Muscle layer of duodenum (tissue), 2 donors: Measurements from ENCODE around the gene OR51T1.
"Not testable (repeated sequence)": the region's sequence is repeated elsewhere in the genome, so short reads cannot be mapped to it uniquely, and the experiment has no call there.

Source experiments
- H3K27ac ChIP-seq: one replicate; pipeline ENCODE4 v1.7.0; 2013; ENCODE audit warnings: mild to moderate bottlenecking, low read length
- H3K27me3 ChIP-seq: one replicate; pipeline ENCODE4 v1.7.0; 2013; ENCODE audit warnings: low read depth, mild to moderate bottlenecking, control low read depth, low read length
- H3K36me3 ChIP-seq, 2 donors: one replicate each; pipeline ENCODE4 v1.7.0; 2013; ENCODE audit warnings: low read length in 2 of 2, control low read depth in 1 of 2, mild to moderate bottlenecking in 1 of 2; ENCODE audit not compliant: insufficient read depth in 2 of 2, control insufficient read depth in 1 of 2
- H3K4me1 ChIP-seq, 2 donors: one replicate each; pipeline ENCODE4 v1.7.0; 2013; ENCODE audit warnings: low read length in 2 of 2, mild to moderate bottlenecking in 2 of 2, control low read depth in 1 of 2, moderate library complexity in 1 of 2; ENCODE audit not compliant: insufficient read depth in 2 of 2, control insufficient read depth in 1 of 2
- H3K4me3 ChIP-seq, 2 donors: one replicate each; pipeline ENCODE4 v1.7.0; 2013; ENCODE audit warnings: low read length in 2 of 2, low read depth in 1 of 2, mild to moderate bottlenecking in 1 of 2
- H3K9me3 ChIP-seq, 2 donors: one replicate each; pipeline ENCODE4 v1.7.0; 2013; ENCODE audit warnings: low read length in 2 of 2, control low read depth in 1 of 2, mild to moderate bottlenecking in 1 of 2; ENCODE audit not compliant: control insufficient read depth in 1 of 2
- donor health status: healthy.

Gene OR51T1, protein sequence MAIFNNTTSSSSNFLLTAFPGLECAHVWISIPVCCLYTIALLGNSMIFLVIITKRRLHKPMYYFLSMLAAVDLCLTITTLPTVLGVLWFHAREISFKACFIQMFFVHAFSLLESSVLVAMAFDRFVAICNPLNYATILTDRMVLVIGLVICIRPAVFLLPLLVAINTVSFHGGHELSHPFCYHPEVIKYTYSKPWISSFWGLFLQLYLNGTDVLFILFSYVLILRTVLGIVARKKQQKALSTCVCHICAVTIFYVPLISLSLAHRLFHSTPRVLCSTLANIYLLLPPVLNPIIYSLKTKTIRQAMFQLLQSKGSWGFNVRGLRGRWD

DNA sequence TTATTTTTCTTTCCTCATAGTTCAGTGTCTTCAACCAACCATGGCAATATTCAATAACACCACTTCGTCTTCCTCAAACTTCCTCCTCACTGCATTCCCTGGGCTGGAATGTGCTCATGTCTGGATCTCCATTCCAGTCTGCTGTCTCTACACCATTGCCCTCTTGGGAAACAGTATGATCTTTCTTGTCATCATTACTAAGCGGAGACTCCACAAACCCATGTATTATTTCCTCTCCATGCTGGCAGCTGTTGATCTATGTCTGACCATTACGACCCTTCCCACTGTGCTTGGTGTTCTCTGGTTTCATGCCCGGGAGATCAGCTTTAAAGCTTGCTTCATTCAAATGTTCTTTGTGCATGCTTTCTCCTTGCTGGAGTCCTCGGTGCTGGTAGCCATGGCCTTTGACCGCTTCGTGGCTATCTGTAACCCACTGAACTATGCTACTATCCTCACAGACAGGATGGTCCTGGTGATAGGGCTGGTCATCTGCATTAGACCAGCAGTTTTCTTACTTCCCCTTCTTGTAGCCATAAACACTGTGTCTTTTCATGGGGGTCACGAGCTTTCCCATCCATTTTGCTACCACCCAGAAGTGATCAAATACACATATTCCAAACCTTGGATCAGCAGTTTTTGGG lies at the start of gene OR51T1:
Gene OR51T1 (plus strand): TSS at position 41 of the 641 bp plus-strand sequence. CDS start 0 bp downstream, at position 41.
- no peaks in the 10 kb centered on the region for H3K27me3 ChIP-seq
- no peak within 1 kb of the TSS for H3K27ac ChIP-seq
- H3K9me3 ChIP-seq = no peaks in the 10 kb centered on the region
- H3K36me3 ChIP-seq = no peaks in the 10 kb centered on the region
- H3K4me1 ChIP-seq = no peaks in the 10 kb centered on the region
- no peak within 1 kb of the TSS for H3K4me3 ChIP-seq

DNA sequence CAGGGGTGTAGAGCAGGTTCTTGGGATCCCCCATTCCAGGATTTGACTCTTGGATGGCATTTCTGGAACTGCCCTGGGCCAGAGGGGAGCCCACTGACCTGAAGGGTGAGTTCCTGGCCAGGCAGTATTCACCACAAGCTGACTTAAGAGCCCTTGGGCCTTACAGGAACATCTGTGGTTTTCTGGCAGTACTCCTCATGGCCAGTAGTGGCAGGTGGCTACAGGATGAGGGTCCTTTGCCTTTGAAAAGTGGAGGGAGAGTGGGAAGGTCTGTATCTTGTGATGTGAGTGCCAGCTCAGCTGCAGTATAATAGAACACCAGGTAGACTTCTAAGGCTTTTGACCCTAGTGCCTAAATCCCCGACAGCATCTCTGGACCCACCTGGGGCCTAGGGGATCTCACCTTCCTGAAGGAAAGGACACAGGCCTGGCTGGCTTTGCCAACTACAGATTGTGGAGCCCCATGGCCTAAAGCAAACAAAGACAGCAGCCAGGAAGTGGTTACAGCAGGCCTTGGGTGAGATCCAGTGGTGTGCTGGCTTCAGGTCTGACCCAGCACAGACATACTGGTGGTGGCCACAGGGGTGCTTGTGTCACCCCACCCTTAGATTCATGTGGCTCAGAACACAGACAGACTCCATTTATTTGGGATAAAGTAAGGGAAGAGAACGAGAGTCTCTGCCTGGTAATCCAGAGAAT lies 41.7 kb upstream of the OR51T1 start:
- Histone ChIP-seq H3K4me1 (no peaks in the 10 kb centered on the region), H3K9me3 (no peaks in the 10 kb centered on the region), H3K27ac (no peak overlapping the region), H3K27me3 (no peaks in the 10 kb centered on the region), H3K36me3 (no peaks in the 10 kb centered on the region), H3K4me3 (no peak overlapping the region)

DNA sequence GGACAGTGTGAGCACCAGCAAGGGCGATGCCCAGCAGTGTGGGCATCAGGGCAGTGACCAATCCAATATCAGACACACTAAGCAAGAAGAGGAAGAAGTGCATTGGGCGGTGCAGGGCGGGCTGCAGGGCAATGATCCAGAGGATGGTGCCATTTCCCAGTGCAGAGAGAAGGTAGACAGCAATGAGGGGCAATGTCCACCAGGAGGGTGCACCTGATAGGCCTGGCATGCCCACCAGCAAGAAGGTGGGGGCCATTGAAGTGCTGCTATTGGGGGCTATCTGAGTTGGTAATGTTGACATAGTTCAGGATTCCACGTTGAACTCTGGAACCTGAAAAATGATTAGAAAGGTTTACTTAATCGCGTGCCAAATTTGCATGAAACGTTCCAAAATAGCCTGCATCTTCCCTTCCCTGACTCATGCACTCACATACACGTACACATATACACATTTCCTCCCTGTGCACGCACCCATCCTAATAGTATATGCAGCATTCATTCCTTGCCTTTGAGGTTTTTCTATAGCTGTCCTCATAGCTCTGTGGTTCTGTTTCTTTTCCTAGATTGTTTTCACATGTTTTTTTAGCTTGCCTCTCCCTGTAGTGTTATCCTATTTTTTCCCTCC lies 32.7 kb upstream of the OR51T1 start, which contains the start of gene OR51S1:
Gene OR51S1 (minus strand): TSS at position 301 of the 625 bp plus-strand sequence. CDS start 0 bp downstream, at position 301.
- H3K4me3 ChIP-seq = no peak within 1 kb of the TSS
- no peaks in the 10 kb centered on the region for H3K9me3 ChIP-seq
- H3K27me3 ChIP-seq = no peaks in the 10 kb centered on the region
- no peaks in the 10 kb centered on the region for H3K36me3 ChIP-seq
- H3K4me1 ChIP-seq = no peaks in the 10 kb centered on the region
- no peak within 1 kb of the TSS for H3K27ac ChIP-seq

DNA sequence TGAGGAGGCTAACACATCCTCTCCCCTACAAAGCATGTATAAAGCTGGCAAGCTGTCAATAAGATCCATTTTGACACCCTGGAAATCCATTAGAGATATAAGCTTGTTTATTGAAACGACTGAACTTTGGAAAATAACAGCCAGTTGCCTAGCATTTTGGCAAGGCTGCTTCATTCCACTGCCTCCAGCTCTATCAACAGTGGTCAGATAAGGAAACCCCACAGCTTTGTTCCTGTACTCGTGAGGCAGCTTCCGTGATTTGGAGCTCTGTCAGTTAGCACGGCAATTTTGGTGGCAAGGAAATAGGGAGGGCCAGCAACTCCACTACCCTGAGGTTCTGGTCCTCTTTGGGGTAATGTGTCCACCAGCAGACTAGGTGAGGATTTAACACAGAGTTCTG lies 30.7 kb upstream of the OR51T1 start:
- Histone ChIP-seq H3K9me3 (no peaks in the 10 kb centered on the region), H3K27me3 (no peaks in the 10 kb centered on the region), H3K27ac (no peak overlapping the region), H3K4me3 (no peak overlapping the region), H3K4me1 (no peaks in the 10 kb centered on the region), H3K36me3 (no peaks in the 10 kb centered on the region)

- not testable (repeated sequence) for H3K36me3 ChIP-seq, H3K27me3 ChIP-seq, H3K9me3 ChIP-seq, H3K4me3 ChIP-seq, H3K4me1 ChIP-seq, H3K27ac ChIP-seq
Measured at GRCh38 chr11:4854286-4854685, 27.4 kb upstream of the OR51T1 start.

GRCh38 chr11:4862447-4863236 lies 19.1 kb upstream of the OR51T1 start:
- H3K27ac ChIP-seq = no peak overlapping the region
- no peaks in the 10 kb centered on the region for H3K36me3 ChIP-seq
- H3K27me3 ChIP-seq = no peaks in the 10 kb centered on the region
- H3K4me1 ChIP-seq = no peaks in the 10 kb centered on the region
- H3K9me3 ChIP-seq = no peaks in the 10 kb centered on the region
- no peak overlapping the region for H3K4me3 ChIP-seq

- Histone ChIP-seq H3K27ac (no peak overlapping the region), H3K4me1 (no peaks in the 10 kb centered on the region), H3K4me3 (no peak overlapping the region), H3K27me3 (no peaks in the 10 kb centered on the region), H3K36me3 (no peaks in the 10 kb centered on the region), H3K9me3 (no peaks in the 10 kb centered on the region)
Measured at GRCh38 chr11:4863876-4864275, 17.8 kb upstream of the OR51T1 start.

DNA sequence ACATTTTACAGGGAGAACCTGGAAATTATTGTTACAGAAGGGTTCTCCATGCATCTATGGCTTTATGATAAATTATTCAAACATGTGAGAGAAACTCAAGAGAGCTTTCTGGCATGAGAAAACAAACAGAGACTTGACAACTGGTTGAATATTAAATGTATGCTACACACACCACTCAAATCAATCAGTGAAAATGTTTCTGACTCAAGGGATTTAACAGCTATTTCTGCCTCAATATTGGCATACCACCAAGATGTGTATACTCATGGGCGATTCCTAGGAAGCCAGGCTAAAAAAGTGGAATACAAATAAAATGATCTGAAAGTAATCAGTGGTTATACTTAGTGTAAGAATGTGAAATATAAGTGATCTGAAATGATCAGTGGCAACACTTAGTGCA lies 15.8 kb upstream of the OR51T1 start:
- Histone ChIP-seq H3K9me3 (no peaks in the 10 kb centered on the region), H3K36me3 (no peaks in the 10 kb centered on the region), H3K4me1 (no peaks in the 10 kb centered on the region), H3K4me3 (no peak overlapping the region), H3K27ac (no peak overlapping the region), H3K27me3 (no peaks in the 10 kb centered on the region)

DNA sequence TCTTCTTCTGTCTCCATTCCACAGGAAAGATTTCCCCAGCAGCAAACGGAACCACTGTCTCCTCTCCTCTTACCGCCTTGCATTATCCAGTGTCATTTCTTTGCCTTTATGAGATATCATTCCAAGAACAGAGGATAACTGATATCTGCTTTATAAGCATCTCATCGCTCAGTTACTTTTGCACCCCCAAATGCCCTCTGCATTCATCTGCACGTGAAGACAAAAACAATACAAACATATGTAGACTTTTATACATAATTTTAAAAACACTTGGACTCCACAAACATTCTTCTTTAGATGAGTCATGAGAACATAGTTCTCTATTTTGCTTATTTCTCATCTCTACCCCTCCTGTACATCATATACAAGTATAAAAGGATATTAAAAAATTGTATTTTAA lies 512 bp upstream of the OR51T1 start:
- no peak overlapping the region for H3K4me3 ChIP-seq
- no peaks in the 10 kb centered on the region for H3K4me1 ChIP-seq
- H3K27ac ChIP-seq = no peak overlapping the region

DNA sequence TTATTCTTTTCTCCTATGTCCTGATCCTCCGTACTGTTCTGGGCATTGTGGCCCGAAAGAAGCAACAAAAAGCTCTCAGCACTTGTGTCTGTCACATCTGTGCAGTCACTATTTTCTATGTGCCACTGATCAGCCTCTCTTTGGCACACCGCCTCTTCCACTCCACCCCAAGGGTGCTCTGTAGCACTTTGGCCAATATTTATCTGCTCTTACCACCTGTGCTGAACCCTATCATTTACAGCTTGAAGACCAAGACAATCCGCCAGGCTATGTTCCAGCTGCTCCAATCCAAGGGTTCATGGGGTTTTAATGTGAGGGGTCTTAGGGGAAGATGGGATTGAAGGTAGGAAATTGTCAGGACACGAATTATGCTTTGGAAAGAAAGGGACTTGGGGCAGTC lies 843 bp downstream of the OR51T1 start:
- Histone ChIP-seq H3K4me1 (no peaks in the 10 kb centered on the region), H3K4me3 (no peak overlapping the region), H3K9me3 (no peaks in the 10 kb centered on the region), H3K27me3 (no peaks in the 10 kb centered on the region), H3K36me3 (no peaks in the 10 kb centered on the region), H3K27ac (no peak overlapping the region)

More for the DNA sequence above, 512 bp upstream of the OR51T1 start:
- H3K36me3 ChIP-seq = no peaks in the 10 kb centered on the region
- H3K9me3 ChIP-seq = no peaks in the 10 kb centered on the region
- no peaks in the 10 kb centered on the region for H3K27me3 ChIP-seq
